Measurements from ENCODE around the gene KPNB1.

Gene KPNB1

DNA sequence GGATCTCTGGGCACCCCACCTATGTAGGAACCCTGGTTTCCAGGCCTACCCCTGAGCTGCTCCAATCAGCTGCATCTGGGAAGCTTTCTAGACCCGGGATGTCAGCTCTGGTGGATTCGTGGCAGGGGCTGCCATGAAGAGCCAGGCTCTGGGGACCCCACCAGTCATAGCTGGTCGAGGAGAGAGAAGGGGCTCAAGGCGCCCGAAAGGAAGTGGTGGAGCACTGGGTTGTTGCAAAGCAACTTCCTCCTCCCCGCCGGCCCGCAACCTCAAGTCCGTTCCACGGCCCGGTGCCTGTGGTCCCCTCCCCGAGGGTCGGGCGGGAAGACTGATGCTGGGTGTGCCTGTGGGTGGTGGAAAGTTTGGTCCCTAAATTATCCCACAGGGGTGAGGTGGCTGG is 54.4 kb downstream of the KPNB1 start:
- TF ChIP-seq, protein P1, sequence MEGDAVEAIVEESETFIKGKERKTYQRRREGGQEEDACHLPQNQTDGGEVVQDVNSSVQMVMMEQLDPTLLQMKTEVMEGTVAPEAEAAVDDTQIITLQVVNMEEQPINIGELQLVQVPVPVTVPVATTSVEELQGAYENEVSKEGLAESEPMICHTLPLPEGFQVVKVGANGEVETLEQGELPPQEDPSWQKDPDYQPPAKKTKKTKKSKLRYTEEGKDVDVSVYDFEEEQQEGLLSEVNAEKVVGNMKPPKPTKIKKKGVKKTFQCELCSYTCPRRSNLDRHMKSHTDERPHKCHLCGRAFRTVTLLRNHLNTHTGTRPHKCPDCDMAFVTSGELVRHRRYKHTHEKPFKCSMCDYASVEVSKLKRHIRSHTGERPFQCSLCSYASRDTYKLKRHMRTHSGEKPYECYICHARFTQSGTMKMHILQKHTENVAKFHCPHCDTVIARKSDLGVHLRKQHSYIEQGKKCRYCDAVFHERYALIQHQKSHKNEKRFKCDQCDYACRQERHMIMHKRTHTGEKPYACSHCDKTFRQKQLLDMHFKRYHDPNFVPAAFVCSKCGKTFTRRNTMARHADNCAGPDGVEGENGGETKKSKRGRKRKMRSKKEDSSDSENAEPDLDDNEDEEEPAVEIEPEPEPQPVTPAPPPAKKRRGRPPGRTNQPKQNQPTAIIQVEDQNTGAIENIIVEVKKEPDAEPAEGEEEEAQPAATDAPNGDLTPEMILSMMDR (IDR thresholded peaks at IDR 0.05; ENCODE audit: low read depth, low read length, missing control alignments), result no peak
- DNase-seq (ENCODE audit: low read depth), result no peak
- in situ Hi-C loops (cut with HindIII; ENCODE audit: low sequenced_read_pairs), result no loop called here
- no peak overlapping the region for H3K4me3 ChIP-seq (ENCODE audit: low read depth, low read length)

GRCh38 chr17:47704736-47705135 is 55.0 kb downstream of the KPNB1 start:
- H3K4me3 ChIP-seq (ENCODE audit: low read depth, low read length), result no peak overlapping the region
- DNase-seq (ENCODE audit: low read depth), result no peak
- in situ Hi-C loops (cut with HindIII; ENCODE audit: low sequenced_read_pairs), result no loop called here
- TF ChIP-seq, protein P1 (IDR thresholded peaks at IDR 0.05; ENCODE audit: low read depth, low read length, missing control alignments), result no peak

- in situ Hi-C loops (cut with HindIII; ENCODE audit: low sequenced_read_pairs), result no loop called here
- TF ChIP-seq, protein P1 (IDR thresholded peaks at IDR 0.05; ENCODE audit: low read depth, low read length, missing control alignments), result no peak
- H3K4me3 ChIP-seq (ENCODE audit: low read depth, low read length), result no peak overlapping the region
- DNase-seq (ENCODE audit: low read depth), result no peak
Observed at GRCh38 chr17:47705536-47706530, 56.1 kb downstream of the KPNB1 start.

DNA sequence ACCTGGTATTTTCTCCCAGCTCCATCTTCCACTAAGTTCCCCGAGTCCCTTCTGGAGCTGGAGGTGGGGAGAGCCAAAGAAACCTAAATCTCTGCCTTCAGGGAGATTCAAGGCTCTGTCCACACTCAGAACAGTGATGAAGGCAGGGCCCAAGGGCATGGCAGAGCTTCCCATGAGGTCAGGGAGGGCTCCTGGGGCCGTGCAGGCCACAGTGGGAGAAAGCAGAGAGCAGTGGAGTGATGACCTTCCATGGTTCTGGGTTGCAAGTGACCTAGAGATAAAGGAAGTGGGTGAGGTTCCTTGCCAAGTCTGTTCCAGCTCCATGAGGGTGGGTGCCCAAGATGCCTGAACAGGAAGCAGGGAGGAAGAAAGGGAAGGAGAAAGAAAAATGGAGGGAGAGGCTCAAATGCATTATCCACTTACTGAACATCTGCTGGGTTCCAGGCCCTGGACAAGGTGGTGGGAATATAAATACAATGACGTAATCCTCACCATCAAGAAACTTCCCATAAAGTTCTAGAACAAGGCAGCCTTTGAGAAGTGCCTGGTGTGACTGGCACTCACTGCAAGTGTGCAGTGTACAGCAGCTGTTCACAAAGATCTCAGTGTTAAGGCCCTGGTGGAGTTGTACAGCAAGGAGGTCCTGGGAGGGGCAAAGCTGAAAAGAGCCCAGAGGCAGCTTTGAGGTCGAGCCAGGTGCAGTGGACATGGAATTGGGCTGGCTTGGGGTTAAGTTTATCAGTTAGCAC is 57.5 kb downstream of the KPNB1 start:
- TF ChIP-seq, protein P1 (IDR thresholded peaks at IDR 0.05; ENCODE audit: low read depth, low read length, missing control alignments), result no peak
- DNase-seq (ENCODE audit: low read depth), result no peak
- in situ Hi-C loops (cut with HindIII; ENCODE audit: low sequenced_read_pairs), result no loop called here
- H3K4me3 ChIP-seq (ENCODE audit: low read depth, low read length), result no peak overlapping the region

- H3K4me3 ChIP-seq (ENCODE audit: low read depth, low read length), result no peak overlapping the region
- TF ChIP-seq, protein P1 (IDR thresholded peaks at IDR 0.05; ENCODE audit: low read depth, low read length, missing control alignments), result no peak
- no peak for DNase-seq (ENCODE audit: low read depth)
- in situ Hi-C loops (cut with HindIII; ENCODE audit: low sequenced_read_pairs), result no loop called here
Observed at GRCh38 chr17:47707884-47708283, 58.2 kb downstream of the KPNB1 start.

DNA sequence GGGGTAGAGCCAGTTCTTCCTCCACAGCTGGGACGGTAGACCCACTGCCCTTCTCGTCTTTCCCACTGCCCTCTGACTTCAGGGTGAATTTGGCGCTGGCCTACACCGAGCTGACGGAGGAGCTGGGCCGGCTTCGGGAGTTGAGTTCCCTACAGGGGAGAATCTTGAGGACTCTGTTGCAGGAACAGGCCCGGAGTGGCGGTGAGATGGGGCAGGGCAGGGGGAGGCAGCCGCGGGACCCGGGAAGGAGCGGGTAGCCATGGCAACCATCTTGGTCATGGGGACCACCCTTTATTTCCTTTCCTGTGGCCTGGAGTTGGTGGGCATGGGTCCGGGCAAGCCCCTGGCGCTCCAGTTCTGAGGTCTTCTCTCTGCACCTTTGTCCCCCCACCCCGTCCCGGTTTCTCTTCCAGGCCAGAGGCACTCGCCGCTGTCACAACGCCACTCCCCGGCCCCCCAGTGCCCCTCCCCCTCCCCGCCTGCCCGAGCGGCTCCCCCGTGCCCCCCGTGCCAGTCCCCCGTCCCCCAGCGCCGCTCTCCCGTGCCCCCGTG is 58.7 kb downstream of the KPNB1 start:
- no peak for DNase-seq (ENCODE audit: low read depth)
- in situ Hi-C loops (cut with HindIII; ENCODE audit: low sequenced_read_pairs), result no loop called here
- H3K4me3 ChIP-seq (ENCODE audit: low read depth, low read length), result no peak overlapping the region
- TF ChIP-seq, protein P1 (IDR thresholded peaks at IDR 0.05; ENCODE audit: low read depth, low read length, missing control alignments), result no peak
